Measurements from ENCODE around the gene ELMO1.

DNA sequence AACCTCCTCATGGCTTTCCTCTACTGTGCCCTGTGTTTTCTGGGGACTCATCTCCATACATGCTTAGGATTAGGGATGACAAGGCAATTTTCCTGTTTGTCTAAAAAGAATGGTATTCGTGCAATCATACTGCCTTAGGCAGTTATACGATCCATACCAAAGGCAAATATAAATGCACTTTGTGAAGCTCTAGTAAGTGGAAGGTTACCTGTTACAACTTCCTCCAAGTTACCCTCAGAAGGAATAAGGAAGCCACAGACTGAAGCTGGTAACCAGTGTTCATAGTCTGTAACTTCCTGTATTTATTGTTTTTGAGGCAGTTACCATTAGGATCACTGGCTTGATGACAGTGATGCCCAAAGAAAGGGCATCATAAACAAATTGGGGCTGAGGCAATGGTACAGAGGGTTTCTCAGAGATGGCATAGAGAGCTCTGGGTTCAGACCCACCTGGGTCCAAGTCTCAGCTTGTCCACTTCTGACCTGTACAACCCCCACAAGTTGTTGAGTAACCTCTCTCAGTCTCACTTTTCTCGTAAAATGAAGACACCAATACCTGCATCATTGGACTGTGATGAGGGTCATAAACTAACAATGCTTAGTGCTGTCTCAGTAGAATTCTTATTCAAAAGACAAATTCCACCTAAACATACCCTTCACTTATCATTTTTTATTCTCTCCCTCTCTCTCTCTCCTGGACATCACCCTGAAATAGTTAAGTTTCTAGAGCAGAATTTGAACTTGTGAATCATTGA, 138.2 kb downstream of the ELMO1 start:
- TF ChIP-seq, protein P1, sequence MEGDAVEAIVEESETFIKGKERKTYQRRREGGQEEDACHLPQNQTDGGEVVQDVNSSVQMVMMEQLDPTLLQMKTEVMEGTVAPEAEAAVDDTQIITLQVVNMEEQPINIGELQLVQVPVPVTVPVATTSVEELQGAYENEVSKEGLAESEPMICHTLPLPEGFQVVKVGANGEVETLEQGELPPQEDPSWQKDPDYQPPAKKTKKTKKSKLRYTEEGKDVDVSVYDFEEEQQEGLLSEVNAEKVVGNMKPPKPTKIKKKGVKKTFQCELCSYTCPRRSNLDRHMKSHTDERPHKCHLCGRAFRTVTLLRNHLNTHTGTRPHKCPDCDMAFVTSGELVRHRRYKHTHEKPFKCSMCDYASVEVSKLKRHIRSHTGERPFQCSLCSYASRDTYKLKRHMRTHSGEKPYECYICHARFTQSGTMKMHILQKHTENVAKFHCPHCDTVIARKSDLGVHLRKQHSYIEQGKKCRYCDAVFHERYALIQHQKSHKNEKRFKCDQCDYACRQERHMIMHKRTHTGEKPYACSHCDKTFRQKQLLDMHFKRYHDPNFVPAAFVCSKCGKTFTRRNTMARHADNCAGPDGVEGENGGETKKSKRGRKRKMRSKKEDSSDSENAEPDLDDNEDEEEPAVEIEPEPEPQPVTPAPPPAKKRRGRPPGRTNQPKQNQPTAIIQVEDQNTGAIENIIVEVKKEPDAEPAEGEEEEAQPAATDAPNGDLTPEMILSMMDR (conservative IDR thresholded peaks at IDR 0.05; ENCODE audit: low read depth, low read length), result no peak
- no peak for TF ChIP-seq EZH2 (IDR thresholded peaks at IDR 0.05; ENCODE audit: borderline replicate concordance, low read depth, low read length, poor library complexity, severe bottlenecking)

All from A673 (cell line).